ENCODE results near the gene TYW5. TPM values are rescaled to one million over a fixed set of nuclear protein-coding genes. Genes with fewer than 3 reads are reported as not detected.

The TYW5 gene, protein sequence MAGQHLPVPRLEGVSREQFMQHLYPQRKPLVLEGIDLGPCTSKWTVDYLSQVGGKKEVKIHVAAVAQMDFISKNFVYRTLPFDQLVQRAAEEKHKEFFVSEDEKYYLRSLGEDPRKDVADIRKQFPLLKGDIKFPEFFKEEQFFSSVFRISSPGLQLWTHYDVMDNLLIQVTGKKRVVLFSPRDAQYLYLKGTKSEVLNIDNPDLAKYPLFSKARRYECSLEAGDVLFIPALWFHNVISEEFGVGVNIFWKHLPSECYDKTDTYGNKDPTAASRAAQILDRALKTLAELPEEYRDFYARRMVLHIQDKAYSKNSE
- 10 to 100 TPM in 2 of 4 donors, 1 to 10 TPM in 2; 9.0 to 18.9 (median 11.1) TPM for total RNA-seq

DNA sequence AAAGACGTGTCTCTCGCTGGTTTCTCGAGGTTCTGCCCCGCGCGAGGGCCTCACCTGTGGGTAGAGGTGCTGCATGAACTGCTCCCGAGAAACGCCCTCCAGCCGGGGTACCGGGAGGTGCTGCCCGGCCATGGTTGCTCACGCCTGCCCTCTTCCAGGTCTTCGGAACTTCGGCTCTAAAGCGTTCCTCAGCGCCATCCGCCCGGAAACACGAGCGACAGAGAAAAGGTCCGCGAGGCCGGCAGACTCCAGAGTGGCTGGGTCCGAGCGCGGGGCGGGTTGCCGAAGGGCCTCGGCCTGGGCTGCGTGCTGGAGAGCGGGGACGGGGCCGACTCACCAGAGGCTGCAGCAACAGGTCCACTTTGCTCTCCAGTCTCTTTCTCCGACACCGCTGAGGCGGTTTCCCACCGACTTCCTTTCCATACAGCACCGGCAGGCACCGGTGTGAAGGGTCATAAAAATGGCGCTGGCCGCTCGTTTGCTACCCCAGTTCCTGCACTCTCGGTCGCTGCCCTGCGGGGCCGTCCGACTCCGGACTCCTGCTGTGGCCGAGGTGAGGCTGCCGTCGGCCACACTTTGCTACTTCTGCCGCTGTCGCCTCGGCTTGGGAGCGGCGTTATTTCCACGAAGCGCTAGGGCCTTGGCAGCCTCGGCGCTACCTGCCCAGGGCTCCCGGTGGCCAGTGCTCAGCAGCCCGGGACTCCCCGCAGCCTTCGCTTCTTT is at the start of gene TYW5, which contains the start of gene MAIP1:
TYW5 (minus strand) TSS at position 153 of the 723 bp plus-strand sequence; CDS start at position 132, 21 bp downstream.
MAIP1 (plus strand) TSS at position 244 of the 723 bp plus-strand sequence; CDS start at position 461, 217 bp downstream.
- H3K4me1 ChIP-seq = peaks cover 26 to 27% of the 10 kb centered on the region in 2 donors
- peaks cover 6 to 13% of the 10 kb centered on the region in 2 donors for H3K36me3 ChIP-seq
- no peaks in the 10 kb centered on the region for H3K27me3 ChIP-seq
- DNase-seq = peak; percentile 83 to 87
- H3K4me3 ChIP-seq (replicated peaks in 1 of 3) = peak within 1 kb of the TSS; percentile 87 to 98 (median 91)
- intact Hi-C loops (cut with DNase I) = no loop called here
- no peaks in the 10 kb centered on the region for H3K9me3 ChIP-seq
- H3K27ac ChIP-seq = peak within 1 kb of the TSS; percentile 84 to 95 (median 91)
- TF ChIP-seq POLR2A (IDR thresholded peaks at IDR 0.05) = peak in 1 of 2 donors; percentile 76
- TF ChIP-seq, protein P1, sequence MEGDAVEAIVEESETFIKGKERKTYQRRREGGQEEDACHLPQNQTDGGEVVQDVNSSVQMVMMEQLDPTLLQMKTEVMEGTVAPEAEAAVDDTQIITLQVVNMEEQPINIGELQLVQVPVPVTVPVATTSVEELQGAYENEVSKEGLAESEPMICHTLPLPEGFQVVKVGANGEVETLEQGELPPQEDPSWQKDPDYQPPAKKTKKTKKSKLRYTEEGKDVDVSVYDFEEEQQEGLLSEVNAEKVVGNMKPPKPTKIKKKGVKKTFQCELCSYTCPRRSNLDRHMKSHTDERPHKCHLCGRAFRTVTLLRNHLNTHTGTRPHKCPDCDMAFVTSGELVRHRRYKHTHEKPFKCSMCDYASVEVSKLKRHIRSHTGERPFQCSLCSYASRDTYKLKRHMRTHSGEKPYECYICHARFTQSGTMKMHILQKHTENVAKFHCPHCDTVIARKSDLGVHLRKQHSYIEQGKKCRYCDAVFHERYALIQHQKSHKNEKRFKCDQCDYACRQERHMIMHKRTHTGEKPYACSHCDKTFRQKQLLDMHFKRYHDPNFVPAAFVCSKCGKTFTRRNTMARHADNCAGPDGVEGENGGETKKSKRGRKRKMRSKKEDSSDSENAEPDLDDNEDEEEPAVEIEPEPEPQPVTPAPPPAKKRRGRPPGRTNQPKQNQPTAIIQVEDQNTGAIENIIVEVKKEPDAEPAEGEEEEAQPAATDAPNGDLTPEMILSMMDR (IDR thresholded peaks at IDR 0.05) = peak in 2 of 6 experiments; percentile 16 to 28
- WGBS, 2 donors = 0 to 1% methylated on average over 7 to 27 of the region's 64 CpGs

DNA sequence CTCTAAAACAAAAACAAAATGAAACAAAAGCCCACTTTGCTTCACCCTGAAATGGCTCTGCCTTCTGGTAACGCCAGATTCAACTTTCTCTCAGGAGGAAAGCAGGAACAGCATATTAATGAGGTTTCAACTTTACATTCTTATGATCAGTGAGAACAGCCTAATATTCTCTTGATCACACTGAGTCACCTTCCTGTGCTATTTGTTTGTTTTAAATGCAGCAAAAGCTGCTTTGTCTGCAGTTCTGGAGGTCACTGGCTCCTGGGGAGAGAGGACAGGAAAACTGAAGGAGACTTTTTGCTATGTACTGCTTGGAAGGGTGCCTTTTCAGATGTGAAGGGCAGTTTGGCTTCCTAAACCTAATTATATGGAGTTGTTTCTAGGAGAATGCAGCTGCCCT is 48.2 kb upstream of the TYW5 start:
- Histone ChIP-seq H3K9me3 (no peaks in the 10 kb centered on the region), H3K4me1 (peaks cover 3 to 7% of the 10 kb centered on the region in 2 donors), H3K4me3 (replicated peaks in 1 of 3) (no peak overlapping the region), H3K27me3 (no peaks in the 10 kb centered on the region), H3K36me3 (no peaks in the 10 kb centered on the region), H3K27ac (no peak overlapping the region)
- TF ChIP-seq, protein P1 (IDR thresholded peaks at IDR 0.05) = no peak
- no peak for TF ChIP-seq POLR2A (IDR thresholded peaks at IDR 0.05)
- DNase-seq = peak; percentile 4 to 17
- intact Hi-C loops (cut with DNase I) = no loop called here
- WGBS, 2 donors = 38 to 53% methylated on average over 1 of the region's 1 CpG

DNA sequence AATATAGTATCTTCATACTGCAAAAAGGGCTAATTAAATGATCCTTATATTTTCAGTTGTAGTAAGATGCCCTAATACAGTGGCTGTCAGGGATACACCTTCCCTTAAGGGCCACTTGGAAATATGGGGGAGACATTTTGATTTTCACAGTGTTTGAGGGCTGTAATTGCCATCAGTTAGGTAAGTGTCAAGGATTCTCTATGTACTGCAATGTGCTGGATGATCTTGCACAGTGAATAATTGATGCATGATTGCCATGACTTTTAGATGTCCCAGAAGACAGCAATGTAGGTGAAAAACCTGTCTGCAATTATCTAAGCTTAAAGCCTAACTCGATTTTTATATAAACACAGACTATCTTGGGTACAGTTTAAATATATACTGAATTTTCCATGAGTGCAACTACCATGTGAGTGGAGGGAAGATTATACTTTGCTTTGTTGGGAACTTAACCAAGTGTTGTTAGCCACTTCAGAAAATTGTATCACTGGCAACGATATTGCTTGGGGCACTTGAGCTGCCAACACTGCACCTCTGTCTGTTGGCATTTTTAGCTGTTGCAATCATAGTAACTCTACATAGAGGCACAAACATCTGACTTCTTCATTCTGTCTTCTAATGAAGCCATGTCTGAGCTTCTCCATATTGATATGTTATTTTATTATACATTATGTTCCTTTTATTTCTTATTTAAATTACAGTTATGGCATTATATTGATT is 45.3 kb upstream of the TYW5 start:
- no peak overlapping the region for H3K4me3 ChIP-seq (replicated peaks in 1 of 3)
- 48 to 56% methylated on average over 2 of the region's 2 CpGs for WGBS, 2 donors
- intact Hi-C loops (cut with DNase I) = no loop called here
- H3K9me3 ChIP-seq = no peaks in the 10 kb centered on the region
- H3K27ac ChIP-seq = no peak overlapping the region
- H3K36me3 ChIP-seq = no peaks in the 10 kb centered on the region
- peaks cover 3 to 7% of the 10 kb centered on the region in 2 donors for H3K4me1 ChIP-seq
- DNase-seq = peak in 1 of 2 donors; percentile 14
- H3K27me3 ChIP-seq = no peaks in the 10 kb centered on the region
- no peak for TF ChIP-seq POLR2A (IDR thresholded peaks at IDR 0.05)
- TF ChIP-seq, protein P1 (IDR thresholded peaks at IDR 0.05) = no peak

DNA sequence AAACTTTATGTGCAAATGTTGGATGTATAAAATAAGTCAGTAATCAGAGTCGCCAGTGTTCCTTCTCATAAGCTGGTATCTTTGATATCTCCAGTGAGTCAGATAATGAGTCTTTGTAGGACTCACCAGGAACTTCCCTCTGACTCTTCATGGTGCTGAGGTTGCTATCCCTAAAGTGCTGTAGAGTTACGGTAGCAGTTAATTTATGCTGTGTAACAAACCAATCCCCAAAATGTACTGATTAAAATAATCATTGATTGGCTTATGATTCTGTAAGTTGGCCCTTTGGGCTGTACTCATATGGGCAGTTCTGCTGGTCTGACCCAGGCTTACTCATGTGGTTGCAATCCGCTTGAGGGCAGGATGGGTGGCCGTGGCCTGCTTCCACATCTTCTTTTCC is 43.9 kb upstream of the TYW5 start:
- 98 to 100% methylated on average over 4 of the region's 4 CpGs for WGBS, 2 donors
- no peak for DNase-seq
- no peak for TF ChIP-seq POLR2A (IDR thresholded peaks at IDR 0.05)
- TF ChIP-seq, protein P1 (IDR thresholded peaks at IDR 0.05) = no peak

More for the DNA sequence above, 43.9 kb upstream of the TYW5 start:
- H3K27me3 ChIP-seq = no peaks in the 10 kb centered on the region
- intact Hi-C loops (cut with DNase I) = no loop called here
- H3K27ac ChIP-seq = no peak overlapping the region
- H3K4me1 ChIP-seq = peaks cover 3 to 7% of the 10 kb centered on the region in 2 donors
- no peak overlapping the region for H3K4me3 ChIP-seq (replicated peaks in 1 of 3)
- no peaks in the 10 kb centered on the region for H3K36me3 ChIP-seq
- H3K9me3 ChIP-seq = no peaks in the 10 kb centered on the region
